H1 (cell line): Measurements from ENCODE around the gene FTL.

Experiments
- CHD1 ChIP-seq: IDR thresholded peaks from 2 replicates; pipeline ENCODE4 v1.6.1; 2012; ENCODE audit warnings: low read depth, low read length, improper control_type of control experiment
- MAFK ChIP-seq: IDR thresholded peaks from 2 replicates; pipeline ENCODE4 v1.6.1; 2012; ENCODE audit warnings: low read depth, mild to moderate bottlenecking, improper control_type of control experiment, low read length

DNA sequence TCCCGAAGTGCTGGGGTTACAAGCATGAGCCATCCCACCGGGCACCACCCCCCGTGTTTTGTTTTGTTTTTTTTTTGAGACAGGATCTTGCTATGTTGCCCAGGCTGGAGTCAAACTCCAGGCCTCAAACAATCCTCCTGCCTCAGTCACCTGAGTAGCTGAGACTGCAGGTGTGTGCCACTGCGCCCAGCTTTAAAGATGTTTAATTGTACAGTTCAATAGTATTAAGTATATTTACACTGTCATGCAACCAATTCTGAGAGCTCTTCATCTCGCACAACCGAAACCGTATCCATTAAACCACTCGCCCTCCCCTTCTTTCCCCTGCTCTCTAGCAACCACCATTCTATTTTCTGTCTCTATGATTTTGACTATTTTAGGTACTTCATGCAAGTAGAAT is 49.4 kb upstream of the FTL start:
- TF ChIP-seq MAFK (no peak), CHD1 (no peak)
